ENCODE results near the gene FER1L5.

DNA sequence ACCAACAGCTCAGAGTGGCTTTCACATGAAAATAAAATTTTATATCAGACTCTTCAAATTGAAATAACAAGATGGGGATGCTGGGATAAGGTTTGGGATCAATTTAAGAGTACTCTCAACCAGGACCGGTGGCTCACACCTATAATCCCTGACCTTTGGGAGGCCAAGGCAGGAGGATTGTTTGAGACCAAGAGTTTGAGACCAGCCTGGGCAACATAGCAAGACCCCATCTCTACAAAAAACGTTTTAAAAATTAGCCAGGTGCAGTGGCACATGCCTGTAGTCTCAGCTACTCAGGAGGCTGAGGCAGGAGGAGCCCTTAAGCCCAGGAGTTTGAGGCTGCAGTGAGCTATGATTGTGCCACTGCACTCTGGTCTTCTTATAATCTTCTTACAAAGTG lies 94.7 kb downstream of the FER1L5 start:
- no peak for TF ChIP-seq TAF1 (IDR thresholded peaks at IDR 0.05; ENCODE audit: borderline replicate concordance, low read depth, low read length)
- TF ChIP-seq POLR2A (IDR thresholded peaks at IDR 0.05; ENCODE audit: low read depth, low read length), result no peak
